Skeletal muscle satellite cell (primary cell): ENCODE measurements around the gene ARAP2. TPM values are rescaled to one million over a fixed set of nuclear protein-coding genes. Genes with fewer than 3 reads are reported as not detected.

ENCODE experiments used
- H3K27me3 ChIP-seq: 2 replicates; pipeline ENCODE4 v1.7.0; 2013; ENCODE audit warnings: low read length; ENCODE audit not compliant: control insufficient read depth, insufficient read depth
- H3K36me3 ChIP-seq: 2 replicates; pipeline ENCODE4 v1.7.0; 2013; ENCODE audit warnings: mild to moderate bottlenecking, control low read depth, low read length; ENCODE audit not compliant: insufficient read depth
- H3K4me1 ChIP-seq: 2 replicates; pipeline ENCODE4 v1.7.0; 2013; ENCODE audit warnings: low read length; ENCODE audit not compliant: control insufficient read depth, insufficient read depth
- H3K4me2 ChIP-seq: 2 replicates; pipeline ENCODE4 v1.7.0; 2013; ENCODE audit warnings: mild to moderate bottlenecking, low read length
- H3K4me3 ChIP-seq: 2 replicates; pipeline ENCODE4 v1.7.0; 2013; ENCODE audit warnings: low read length
- H3K9ac ChIP-seq: 2 replicates; pipeline ENCODE4 v1.7.0; 2013; ENCODE audit warnings: mild to moderate bottlenecking, low read depth, low read length, moderate library complexity
- H3K9me3 ChIP-seq: replicated peaks from 2 replicates; pipeline ENCODE4 v1.7.0; 2013; ENCODE audit warnings: mild to moderate bottlenecking, control low read depth, low read length
- total RNA-seq: library from RNA; depleted of rRNA; stranded (reverse); fragments of >200 nt; gene quantifications from 2 replicates; pipeline ENCODE4 v1.2.3, GENCODE V29; 2012; rRNA removed

Gene ARAP2, protein sequence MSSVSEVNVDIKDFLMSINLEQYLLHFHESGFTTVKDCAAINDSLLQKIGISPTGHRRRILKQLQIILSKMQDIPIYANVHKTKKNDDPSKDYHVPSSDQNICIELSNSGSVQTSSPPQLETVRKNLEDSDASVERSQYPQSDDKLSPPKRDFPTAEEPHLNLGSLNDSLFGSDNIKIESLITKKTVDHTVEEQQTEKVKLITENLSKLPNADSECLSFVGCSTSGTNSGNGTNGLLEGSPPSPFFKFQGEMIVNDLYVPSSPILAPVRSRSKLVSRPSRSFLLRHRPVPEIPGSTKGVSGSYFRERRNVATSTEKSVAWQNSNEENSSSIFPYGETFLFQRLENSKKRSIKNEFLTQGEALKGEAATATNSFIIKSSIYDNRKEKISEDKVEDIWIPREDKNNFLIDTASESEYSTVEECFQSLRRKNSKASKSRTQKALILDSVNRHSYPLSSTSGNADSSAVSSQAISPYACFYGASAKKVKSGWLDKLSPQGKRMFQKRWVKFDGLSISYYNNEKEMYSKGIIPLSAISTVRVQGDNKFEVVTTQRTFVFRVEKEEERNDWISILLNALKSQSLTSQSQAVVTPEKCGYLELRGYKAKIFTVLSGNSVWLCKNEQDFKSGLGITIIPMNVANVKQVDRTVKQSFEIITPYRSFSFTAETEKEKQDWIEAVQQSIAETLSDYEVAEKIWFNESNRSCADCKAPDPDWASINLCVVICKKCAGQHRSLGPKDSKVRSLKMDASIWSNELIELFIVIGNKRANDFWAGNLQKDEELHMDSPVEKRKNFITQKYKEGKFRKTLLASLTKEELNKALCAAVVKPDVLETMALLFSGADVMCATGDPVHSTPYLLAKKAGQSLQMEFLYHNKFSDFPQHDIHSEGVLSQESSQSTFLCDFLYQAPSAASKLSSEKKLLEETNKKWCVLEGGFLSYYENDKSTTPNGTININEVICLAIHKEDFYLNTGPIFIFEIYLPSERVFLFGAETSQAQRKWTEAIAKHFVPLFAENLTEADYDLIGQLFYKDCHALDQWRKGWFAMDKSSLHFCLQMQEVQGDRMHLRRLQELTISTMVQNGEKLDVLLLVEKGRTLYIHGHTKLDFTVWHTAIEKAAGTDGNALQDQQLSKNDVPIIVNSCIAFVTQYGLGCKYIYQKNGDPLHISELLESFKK (N-terminal part only)
- total RNA-seq = 0.22 and 0.25 TPM in 2 replicates

DNA sequence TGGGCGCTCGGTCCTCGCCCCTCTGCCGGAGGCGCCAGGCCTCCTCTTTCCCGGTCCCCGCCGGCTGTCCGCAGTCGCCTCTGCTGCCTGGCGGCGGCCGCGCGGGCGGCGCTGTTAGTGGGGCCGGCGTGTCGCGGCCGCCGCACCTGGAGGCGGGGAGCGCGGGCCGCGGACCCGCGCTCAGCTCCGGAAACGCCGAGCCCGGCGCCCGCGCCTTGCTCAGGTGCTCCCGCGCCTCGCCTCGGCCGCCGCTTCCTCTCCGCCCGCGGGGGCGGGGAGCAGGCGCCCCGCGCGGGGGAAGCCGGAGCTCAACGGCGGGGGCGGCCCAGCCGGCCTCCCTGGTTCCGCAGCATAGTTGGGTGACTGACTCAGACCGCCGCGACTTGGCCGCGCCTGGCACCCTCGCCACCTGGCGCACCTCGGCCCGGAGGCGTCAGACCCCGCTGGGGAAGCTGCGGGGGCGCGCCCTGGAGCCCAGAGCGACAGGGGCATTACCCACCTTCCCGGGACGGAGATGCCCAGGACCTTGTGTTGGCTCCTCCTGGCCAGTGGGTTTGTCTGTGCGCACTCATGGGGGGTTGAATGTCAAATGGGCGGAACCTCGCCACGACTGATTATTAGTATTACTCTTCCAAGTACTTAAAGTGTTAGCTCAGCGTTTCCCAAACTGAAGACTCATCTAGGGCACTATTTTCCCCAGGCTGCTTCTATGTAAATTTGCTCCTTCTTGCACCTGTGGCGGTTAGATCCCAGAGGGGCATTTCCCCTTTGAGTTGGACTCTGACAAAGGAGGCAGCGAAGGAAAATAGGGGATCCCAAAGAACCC lies at the start of gene ARAP2:
Gene ARAP2, minus strand, starts transcription at position 258 of the 826 bp plus-strand sequence. CDS start 15,028 bp downstream, outside the sequence.
- Histone ChIP-seq H3K4me3 (peak within 1 kb of the TSS; percentile 42), H3K36me3 (no peaks in the 10 kb centered on the region), H3K9ac (no peak within 1 kb of the TSS), H3K4me2 (peak within 1 kb of the TSS; percentile 74), H3K27me3 (peaks cover 4% of the 10 kb centered on the region), H3K4me1 (no peaks in the 10 kb centered on the region), H3K9me3 (no peaks in the 10 kb centered on the region)

DNA sequence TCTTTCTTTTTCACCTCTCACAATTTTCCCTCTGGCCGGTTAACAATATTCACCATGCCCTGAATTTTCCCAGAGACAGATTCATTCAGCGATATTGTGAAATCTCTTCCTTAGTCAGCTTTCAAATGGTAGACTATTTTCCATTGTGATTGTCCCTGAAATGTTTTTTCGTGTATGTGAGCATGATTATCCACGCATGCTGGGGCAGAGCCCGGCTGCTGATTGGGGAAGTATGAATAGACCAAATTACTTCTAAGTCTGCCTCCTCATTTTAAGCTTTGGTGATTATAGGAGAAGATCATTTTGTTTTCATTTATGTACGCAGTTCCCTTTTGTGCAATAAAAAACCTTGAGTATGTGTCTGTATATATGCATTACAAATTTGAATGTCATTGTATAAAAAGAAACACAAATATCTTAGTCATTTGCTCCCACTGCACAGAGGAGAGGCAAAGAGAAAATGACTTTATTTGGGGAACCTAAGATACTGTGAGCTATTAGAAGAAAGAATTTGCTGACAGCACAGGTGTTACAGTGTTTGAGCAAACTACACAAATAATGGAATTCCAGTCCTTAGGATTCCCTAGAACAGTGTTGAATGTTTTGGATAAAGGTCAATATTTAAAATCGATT lies 48.4 kb upstream of the ARAP2 start:
- no peak overlapping the region for H3K4me2 ChIP-seq
- H3K36me3 ChIP-seq = no peaks in the 10 kb centered on the region
- no peaks in the 10 kb centered on the region for H3K9me3 ChIP-seq
- no peak overlapping the region for H3K9ac ChIP-seq
- no peaks in the 10 kb centered on the region for H3K27me3 ChIP-seq
- no peak overlapping the region for H3K4me3 ChIP-seq
- no peaks in the 10 kb centered on the region for H3K4me1 ChIP-seq

DNA sequence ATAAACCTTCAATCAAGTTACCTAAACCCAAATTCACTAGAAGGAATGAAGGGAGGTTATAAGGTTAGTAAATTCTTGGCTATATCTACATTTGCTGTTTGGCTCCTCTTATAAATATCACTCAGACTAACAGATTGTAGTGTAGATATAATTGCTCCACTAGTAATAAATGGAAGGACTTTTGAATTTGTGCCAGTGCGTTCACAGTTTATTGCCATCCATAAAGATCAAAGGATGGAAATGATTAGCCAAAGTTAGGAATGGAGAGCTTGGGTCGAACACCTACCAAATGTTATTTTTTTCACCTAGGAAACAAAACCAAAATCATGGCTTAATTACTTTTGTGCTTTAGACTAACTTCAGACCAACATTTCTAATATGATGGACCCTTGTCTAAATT lies 46.3 kb upstream of the ARAP2 start:
- Histone ChIP-seq H3K4me1 (no peaks in the 10 kb centered on the region), H3K4me2 (no peak overlapping the region), H3K9me3 (no peaks in the 10 kb centered on the region), H3K4me3 (no peak overlapping the region), H3K36me3 (no peaks in the 10 kb centered on the region), H3K27me3 (no peaks in the 10 kb centered on the region), H3K9ac (no peak overlapping the region)

DNA sequence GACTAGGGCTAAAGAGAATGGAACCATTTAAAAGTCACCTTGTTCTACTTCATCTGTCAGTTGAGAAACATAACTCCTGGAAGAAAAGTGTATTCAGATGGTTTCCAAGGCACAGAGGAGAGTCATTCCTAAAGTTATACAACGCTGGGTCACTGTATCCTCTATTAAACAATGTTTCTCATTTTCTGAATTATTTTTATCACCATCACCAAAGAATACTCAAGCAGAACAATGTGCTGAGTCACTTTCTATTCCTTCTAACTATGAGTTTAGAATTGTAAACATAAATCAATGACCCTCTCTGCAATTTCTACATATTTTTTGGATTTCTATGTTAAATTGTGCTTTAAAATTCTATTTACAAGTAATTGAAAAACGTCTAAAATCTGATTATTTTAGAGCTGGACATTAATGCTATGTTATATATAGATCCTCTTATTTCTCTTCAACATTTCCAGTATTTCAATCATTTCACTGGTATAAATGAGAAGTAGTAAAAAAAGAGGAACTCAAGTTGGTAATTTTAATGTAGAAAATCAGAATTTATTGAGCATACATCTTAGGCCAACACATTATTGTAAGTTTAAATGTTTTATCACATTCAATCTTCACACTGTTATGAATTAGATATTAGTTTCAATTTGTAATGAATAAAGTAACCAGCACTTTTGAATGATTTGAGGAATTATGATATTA lies 44.6 kb upstream of the ARAP2 start:
- Histone ChIP-seq H3K9me3 (no peaks in the 10 kb centered on the region), H3K4me2 (no peak overlapping the region), H3K27me3 (no peaks in the 10 kb centered on the region), H3K9ac (no peak overlapping the region), H3K4me1 (no peaks in the 10 kb centered on the region), H3K4me3 (no peak overlapping the region), H3K36me3 (no peaks in the 10 kb centered on the region)

DNA sequence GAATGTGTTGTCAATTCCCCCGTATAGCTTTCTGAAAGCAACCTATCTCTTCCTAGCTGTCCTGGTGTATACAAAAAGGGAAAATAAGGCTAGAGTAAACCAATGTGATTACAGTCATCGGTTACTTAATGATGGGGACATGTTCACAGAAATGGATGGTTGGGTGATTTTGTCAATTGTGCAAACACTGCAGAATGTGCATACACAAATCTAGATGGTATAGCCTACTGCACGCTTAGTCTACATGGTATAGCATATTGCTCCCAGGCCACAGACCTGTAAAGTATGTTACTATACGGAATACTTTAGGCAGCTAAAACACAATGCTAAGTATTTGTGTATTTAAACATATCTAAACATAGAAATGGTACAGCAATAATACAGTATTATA lies 42.2 kb upstream of the ARAP2 start:
- Histone ChIP-seq H3K27me3 (no peaks in the 10 kb centered on the region), H3K4me2 (no peak overlapping the region), H3K4me1 (no peaks in the 10 kb centered on the region), H3K9ac (no peak overlapping the region), H3K36me3 (no peaks in the 10 kb centered on the region), H3K4me3 (no peak overlapping the region), H3K9me3 (no peaks in the 10 kb centered on the region)

DNA sequence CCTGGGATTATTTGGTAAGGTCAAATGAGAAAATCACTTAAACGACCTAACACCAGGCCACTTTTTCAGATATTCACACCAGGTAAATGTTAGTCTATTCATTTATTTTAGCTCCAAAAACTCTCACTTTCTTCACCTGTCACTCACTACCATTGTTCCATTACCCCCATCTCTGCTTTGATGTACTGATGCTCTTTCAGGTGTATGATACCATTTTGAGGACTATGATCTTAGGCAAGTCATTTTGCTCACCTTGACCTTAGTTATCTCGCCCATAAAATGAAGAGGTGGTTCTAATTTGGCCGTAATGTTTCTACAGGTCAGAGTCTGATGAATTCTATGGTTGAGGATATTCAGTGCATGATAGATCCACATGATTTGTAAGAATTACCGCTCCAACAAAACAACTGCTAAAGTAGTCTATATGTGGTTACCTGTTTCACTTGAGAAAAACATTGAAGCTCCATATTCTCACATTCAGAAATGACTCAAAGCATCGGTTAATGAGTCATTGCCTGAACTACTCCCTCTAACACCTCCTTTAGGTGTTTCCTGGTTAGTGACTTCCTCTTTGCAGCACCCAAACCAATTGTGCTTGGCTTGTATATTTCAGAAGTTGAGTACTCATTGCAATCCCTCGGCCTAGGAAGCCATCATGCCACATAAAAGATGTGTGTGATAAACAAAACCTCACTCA lies 41.6 kb upstream of the ARAP2 start:
- Histone ChIP-seq H3K36me3 (no peaks in the 10 kb centered on the region), H3K4me3 (no peak overlapping the region), H3K27me3 (no peaks in the 10 kb centered on the region), H3K4me2 (no peak overlapping the region), H3K4me1 (no peaks in the 10 kb centered on the region), H3K9me3 (no peaks in the 10 kb centered on the region), H3K9ac (no peak overlapping the region)

DNA sequence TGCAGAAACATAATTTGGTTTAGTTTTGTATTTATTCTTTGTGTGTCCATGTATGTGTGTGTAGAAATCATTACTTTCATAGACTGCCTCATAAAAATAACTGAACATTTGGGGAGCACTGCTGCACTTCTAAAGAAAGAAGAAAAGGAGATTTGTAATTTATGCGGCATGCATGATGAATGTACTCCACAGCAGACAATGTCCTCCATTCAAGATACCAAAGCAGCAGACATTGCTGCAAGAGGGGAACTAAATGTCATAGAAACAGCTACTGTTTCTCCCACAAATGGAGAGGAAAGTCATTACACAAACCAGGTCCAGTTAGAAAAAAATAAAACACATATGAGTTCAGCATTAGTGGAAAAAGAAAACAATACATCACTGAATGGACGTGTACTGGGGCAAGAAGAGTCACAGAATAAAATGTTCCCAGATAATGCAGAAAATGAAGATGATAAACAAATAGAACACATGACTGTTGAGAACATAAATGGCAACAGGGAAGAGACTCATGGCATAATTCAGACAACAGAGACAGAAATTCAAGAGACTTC lies 39.7 kb upstream of the ARAP2 start:
- Histone ChIP-seq H3K4me3 (no peak overlapping the region), H3K27me3 (no peaks in the 10 kb centered on the region), H3K4me2 (no peak overlapping the region), H3K9ac (no peak overlapping the region), H3K36me3 (no peaks in the 10 kb centered on the region), H3K4me1 (no peaks in the 10 kb centered on the region), H3K9me3 (no peaks in the 10 kb centered on the region)

DNA sequence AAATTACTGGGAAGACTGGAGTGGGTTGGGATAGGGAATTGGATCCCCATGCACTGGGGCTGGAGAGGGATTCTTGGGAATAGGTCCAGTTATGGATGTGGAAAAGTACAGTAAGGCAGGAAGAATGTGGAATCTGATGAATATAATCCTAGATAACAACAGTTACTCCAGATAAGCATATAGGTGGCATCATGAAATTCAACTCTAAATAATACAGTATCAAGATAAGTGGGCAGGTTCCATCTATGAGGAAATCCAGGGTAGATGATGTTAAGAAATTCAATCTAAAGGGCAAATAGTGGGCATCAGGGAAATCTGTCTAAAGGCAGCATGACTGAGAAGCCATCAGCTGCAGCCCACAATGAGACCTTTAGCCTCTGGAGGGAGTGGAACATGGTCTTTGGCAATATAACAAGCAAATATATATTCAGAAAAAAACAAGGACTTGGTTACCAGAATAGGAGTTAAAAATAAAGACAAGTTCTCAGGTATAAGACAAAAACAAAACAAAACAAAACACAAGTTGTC lies 38.3 kb upstream of the ARAP2 start:
- H3K4me3 ChIP-seq = no peak overlapping the region
- H3K4me2 ChIP-seq = no peak overlapping the region
- no peak overlapping the region for H3K9ac ChIP-seq
- H3K4me1 ChIP-seq = no peaks in the 10 kb centered on the region
- H3K9me3 ChIP-seq = no peaks in the 10 kb centered on the region
- H3K27me3 ChIP-seq = no peaks in the 10 kb centered on the region
- no peaks in the 10 kb centered on the region for H3K36me3 ChIP-seq

DNA sequence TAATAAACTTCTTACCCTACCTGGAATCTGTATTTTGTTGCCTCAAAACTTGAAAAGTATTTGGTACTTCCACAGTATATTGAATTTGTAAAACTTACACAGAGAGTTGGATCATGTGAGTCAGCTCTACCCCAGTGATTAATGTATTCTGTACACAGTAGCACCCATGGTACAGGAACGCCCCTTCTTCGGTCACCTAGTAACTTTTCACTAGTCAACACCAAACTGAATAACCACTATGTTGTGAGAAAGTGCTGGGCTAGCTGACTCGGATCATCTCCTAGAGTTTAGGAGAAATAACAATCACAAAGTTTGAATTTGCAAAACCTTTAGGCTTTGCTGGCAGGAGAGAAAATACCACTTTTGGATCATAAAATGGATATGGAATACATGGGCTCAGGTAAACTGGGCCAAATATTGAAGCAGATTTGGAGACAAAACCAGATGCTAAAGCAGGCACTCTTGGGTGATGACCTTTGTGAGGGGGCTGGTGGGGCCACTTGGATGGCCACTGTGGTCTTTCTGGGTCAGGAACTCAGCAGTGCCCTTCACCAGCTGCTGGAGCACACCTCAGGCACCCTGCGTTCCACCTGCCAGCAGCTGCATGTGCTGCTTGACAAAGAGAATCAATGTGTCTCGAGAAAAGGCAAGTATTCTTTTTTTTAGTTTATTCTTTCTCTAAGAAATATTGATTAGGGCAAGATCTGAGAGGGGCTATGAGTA lies 37.2 kb upstream of the ARAP2 start, which contains the start of gene DTHD1:
Gene DTHD1, plus strand, starts transcription at position 233 of the 723 bp plus-strand sequence. Its CDS starts 143 bp downstream, at position 376.
- no peaks in the 10 kb centered on the region for H3K4me1 ChIP-seq
- H3K4me3 ChIP-seq = no peak within 1 kb of the TSS
- H3K9me3 ChIP-seq = no peaks in the 10 kb centered on the region
- H3K36me3 ChIP-seq = no peaks in the 10 kb centered on the region
- no peak within 1 kb of the TSS for H3K9ac ChIP-seq
- no peaks in the 10 kb centered on the region for H3K27me3 ChIP-seq
- no peak within 1 kb of the TSS for H3K4me2 ChIP-seq
